HepG2 (cell line): ENCODE measurements around the gene RREB1. TPM values are rescaled to one million over a fixed set of nuclear protein-coding genes. Genes with fewer than 3 reads are reported as not detected.

Experiments
- AHDC1 ChIP-seq: sonication (generic); formaldehyde crosslinking; IDR thresholded peaks from 2 replicates; pipeline ENCODE4 v1.5.1; 2020; ENCODE audit warnings: mild to moderate bottlenecking, missing genetic modification reagents, borderline replicate concordance
- ARHGAP35 ChIP-seq: sonication (generic); formaldehyde crosslinking; IDR thresholded peaks from 2 replicates; pipeline ENCODE4 v1.9.0; 2022; ENCODE audit warnings: mild to moderate bottlenecking, inconsistent platforms, moderate library complexity, missing genetic modification reagents, borderline replicate concordance
- GATAD1 ChIP-seq: IDR thresholded peaks from 2 replicates; pipeline ENCODE4 v1.6.1; 2016; ENCODE audit warnings: missing genetic modification reagents, missing compliant biosample characterization
- HDAC1 ChIP-seq: sonication (generic); formaldehyde crosslinking; IDR thresholded peaks from 2 replicates; pipeline ENCODE4 v1.5.1; 2020; ENCODE audit warnings: mild to moderate bottlenecking, missing genetic modification reagents
- JUN ChIP-seq: sonication (generic); formaldehyde crosslinking; IDR thresholded peaks from 2 replicates; pipeline ENCODE4 v1.4.0; 2020; ENCODE audit warnings: mild to moderate bottlenecking, missing genetic modification reagents
- RAD51 ChIP-seq: fragments of 450-650 bp; IDR thresholded peaks from 2 replicates; pipeline ENCODE4 v1.6.1; 2016; ENCODE audit warnings: borderline replicate concordance
- ZNF12 ChIP-seq: sonication (generic); formaldehyde crosslinking; IDR thresholded peaks from 2 replicates; pipeline ENCODE4 v1.5.0; 2020; ENCODE audit warnings: missing genetic modification reagents
- ZNF33B ChIP-seq: sonication (generic); formaldehyde crosslinking; IDR thresholded peaks from 2 replicates; pipeline ENCODE4 v1.5.1; 2020; ENCODE audit warnings: mild to moderate bottlenecking, missing genetic modification reagents
- ZNF773 ChIP-seq: sonication (generic); formaldehyde crosslinking; IDR thresholded peaks from 2 replicates; pipeline ENCODE4 v1.4.0; 2020; ENCODE audit warnings: missing genetic modification reagents, borderline replicate concordance
- ZNF841 ChIP-seq: sonication (generic); formaldehyde crosslinking; IDR thresholded peaks from 2 replicates; pipeline ENCODE4 v1.8.1; 2023; ENCODE audit warnings: missing genetic modification reagents, borderline replicate concordance
- ZNF879 ChIP-seq: sonication (generic); formaldehyde crosslinking; IDR thresholded peaks from 2 replicates; pipeline ENCODE4 v1.8.1; 2023; ENCODE audit warnings: missing genetic modification reagents
- polyA plus RNA-seq, 8 experiments: library from polyadenylated mRNA; depleted of rRNA in 3 of 8; stranded (reverse) in 7 of 8; unstranded in 1 of 8; fragments of >200 nt; fragmentation: Illumina TruSeq in 4 of 8; extraction: Trizol in 4 of 8; gene quantifications; 2 replicates each; pipeline versions ENCODE4 v1.2.1 to v1.2.3, GENCODE V29; 2011 to 2016; ENCODE audit warnings: low read depth in 4 of 8, missing spikeins in 1 of 8, mixed read lengths in 1 of 8; ENCODE audit not compliant: insufficient read depth in 1 of 8
- total RNA-seq, 5 experiments: library from RNA; depleted of rRNA; stranded (reverse); fragments of >200 nt; fragmentation: Illumina TruSeq; extraction: Trizol; gene quantifications; 2 replicates each; pipeline ENCODE4 v1.2.3, GENCODE V29; 2016; ENCODE audit warnings: low read depth in 1 of 5
- TF ChIP-seq, protein P1 (sequence below): sonication (generic); formaldehyde crosslinking; IDR thresholded peaks from 2 replicates; pipeline ENCODE4 v1.8.0; 2022; ENCODE audit warnings: mild to moderate bottlenecking, missing genetic modification reagents, borderline replicate concordance
- TF ChIP-seq, protein P2 (sequence below): sonication (generic); formaldehyde crosslinking; conservative IDR thresholded peaks from 2 replicates; pipeline ENCODE4 v1.4.0; 2020; ENCODE audit warnings: mild to moderate bottlenecking, missing genetic modification reagents, moderate library complexity
- TF ChIP-seq, protein P3 (sequence below), 2 experiments: sonication (generic) in 1 of 2; formaldehyde crosslinking in 1 of 2; IDR thresholded peaks; 2 replicates each; pipeline versions ENCODE4 v1.4.0 to v1.6.1; 2018 to 2020; ENCODE audit warnings: missing genetic modification reagents in 2 of 2, borderline replicate concordance in 1 of 2, low read depth in 1 of 2, mild to moderate bottlenecking in 1 of 2, missing biosample characterization in 1 of 2

The RREB1 gene
- total and polyA plus RNA-seq, 2 of the 13 experiments (the other 11 are each of a cell fraction or from before 2014, with no cell fraction given): 6.1 to 23.2 TPM

- TF ChIP-seq HDAC1 (CRISPR knock-in tag): peak; percentile 94
- TF ChIP-seq ZNF12 (CRISPR knock-in tag): 0 out of 2 replicates have a peak, but pooled peaks have one; percentile 75
- no peak for TF ChIP-seq RAD51
- peak; percentile 29; the same call in 1 of the 2 replicates for TF ChIP-seq ZNF33B (CRISPR knock-in tag)
- no peak; the same call in 1 of the 2 replicates for TF ChIP-seq ARHGAP35 (CRISPR knock-in tag)
- no peak for TF ChIP-seq ZNF773 (CRISPR knock-in tag)
- TF ChIP-seq, protein P1, sequence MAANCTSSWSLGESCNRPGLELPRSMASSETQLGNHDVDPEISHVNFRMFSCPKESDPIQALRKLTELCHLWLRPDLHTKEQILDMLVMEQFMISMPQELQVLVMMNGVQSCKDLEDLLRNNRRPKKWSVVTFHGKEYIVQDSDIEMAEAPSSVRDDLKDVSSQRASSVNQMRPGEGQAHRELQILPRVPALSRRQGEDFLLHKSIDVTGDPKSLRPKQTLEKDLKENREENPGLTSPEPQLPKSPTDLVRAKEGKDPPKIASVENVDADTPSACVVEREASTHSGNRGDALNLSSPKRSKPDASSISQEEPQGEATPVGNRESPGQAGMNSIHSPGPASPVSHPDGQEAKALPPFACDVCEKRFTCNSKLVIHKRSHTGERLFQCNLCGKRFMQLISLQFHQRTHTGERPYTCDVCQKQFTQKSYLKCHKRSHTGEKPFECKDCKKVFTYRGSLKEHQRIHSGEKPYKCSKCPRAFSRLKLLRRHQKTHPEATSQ: 0 out of 2 replicates have a peak, but pooled peaks have one; percentile 47
- no peak for TF ChIP-seq ZNF841 (CRISPR knock-in tag)
- peak; percentile 64; the same call in 1 of the 2 replicates for TF ChIP-seq GATAD1 (CRISPR knock-in tag)
- TF ChIP-seq JUN (CRISPR knock-in tag): 0 out of 2 replicates have a peak, but pooled peaks have one; percentile 15
- no peak for TF ChIP-seq ZNF879 (CRISPR knock-in tag)
- TF ChIP-seq, protein P2, sequence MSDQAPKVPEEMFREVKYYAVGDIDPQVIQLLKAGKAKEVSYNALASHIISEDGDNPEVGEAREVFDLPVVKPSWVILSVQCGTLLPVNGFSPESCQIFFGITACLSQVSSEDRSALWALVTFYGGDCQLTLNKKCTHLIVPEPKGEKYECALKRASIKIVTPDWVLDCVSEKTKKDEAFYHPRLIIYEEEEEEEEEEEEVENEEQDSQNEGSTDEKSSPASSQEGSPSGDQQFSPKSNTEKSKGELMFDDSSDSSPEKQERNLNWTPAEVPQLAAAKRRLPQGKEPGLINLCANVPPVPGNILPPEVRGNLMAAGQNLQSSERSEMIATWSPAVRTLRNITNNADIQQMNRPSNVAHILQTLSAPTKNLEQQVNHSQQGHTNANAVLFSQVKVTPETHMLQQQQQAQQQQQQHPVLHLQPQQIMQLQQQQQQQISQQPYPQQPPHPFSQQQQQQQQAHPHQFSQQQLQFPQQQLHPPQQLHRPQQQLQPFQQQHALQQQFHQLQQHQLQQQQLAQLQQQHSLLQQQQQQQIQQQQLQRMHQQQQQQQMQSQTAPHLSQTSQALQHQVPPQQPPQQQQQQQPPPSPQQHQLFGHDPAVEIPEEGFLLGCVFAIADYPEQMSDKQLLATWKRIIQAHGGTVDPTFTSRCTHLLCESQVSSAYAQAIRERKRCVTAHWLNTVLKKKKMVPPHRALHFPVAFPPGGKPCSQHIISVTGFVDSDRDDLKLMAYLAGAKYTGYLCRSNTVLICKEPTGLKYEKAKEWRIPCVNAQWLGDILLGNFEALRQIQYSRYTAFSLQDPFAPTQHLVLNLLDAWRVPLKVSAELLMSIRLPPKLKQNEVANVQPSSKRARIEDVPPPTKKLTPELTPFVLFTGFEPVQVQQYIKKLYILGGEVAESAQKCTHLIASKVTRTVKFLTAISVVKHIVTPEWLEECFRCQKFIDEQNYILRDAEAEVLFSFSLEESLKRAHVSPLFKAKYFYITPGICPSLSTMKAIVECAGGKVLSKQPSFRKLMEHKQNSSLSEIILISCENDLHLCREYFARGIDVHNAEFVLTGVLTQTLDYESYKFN (CRISPR knock-in tag): peak; percentile 76
- TF ChIP-seq, protein P3, sequence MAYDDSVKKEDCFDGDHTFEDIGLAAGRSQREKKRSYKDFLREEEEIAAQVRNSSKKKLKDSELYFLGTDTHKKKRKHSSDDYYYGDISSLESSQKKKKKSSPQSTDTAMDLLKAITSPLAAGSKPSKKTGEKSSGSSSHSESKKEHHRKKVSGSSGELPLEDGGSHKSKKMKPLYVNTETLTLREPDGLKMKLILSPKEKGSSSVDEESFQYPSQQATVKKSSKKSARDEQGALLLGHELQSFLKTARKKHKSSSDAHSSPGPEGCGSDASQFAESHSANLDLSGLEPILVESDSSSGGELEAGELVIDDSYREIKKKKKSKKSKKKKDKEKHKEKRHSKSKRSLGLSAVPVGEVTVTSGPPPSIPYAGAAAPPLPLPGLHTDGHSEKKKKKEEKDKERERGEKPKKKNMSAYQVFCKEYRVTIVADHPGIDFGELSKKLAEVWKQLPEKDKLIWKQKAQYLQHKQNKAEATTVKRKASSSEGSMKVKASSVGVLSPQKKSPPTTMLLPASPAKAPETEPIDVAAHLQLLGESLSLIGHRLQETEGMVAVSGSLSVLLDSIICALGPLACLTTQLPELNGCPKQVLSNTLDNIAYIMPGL (CRISPR knock-in tag; IDR thresholded peaks at IDR 0.05; ENCODE audit: borderline replicate concordance in 1 of 2, low read depth in 1 of 2): 0 out of 4 replicates have a peak, but pooled peaks of 1 of the 2 experiments have one; percentile 72
- peak; percentile 71; the same call in 1 of the 2 replicates for TF ChIP-seq AHDC1 (CRISPR knock-in tag)
Observed at GRCh38 chr6:7261032-7261841, 153.5 kb downstream of the RREB1 start (continued).
